Suprapubic skin (tissue), 4 donors: ENCODE data around the gene IL34. TPM values are rescaled to one million over a fixed set of nuclear protein-coding genes. Genes with fewer than 3 reads are reported as not detected.

Source experiments
- DNase-seq, 2 donors: peaks; one replicate each; pipeline ENCODE4 v3.0.0-alpha.2; 2019; ENCODE audit warnings: low spot score in 2 of 2
- H3K27ac ChIP-seq: fragments of 200-600 bp; sonication (generic); one replicate; pipeline ENCODE4 v1.5.1; 2019
- H3K27me3 ChIP-seq: fragments of 200-600 bp; sonication (generic); one replicate; pipeline ENCODE4 v1.5.1; 2019
- H3K36me3 ChIP-seq: fragments of 200-600 bp; sonication (generic); one replicate; pipeline ENCODE4 v1.5.1; 2019
- H3K4me1 ChIP-seq: fragments of 200-600 bp; sonication (generic); one replicate; pipeline ENCODE4 v1.5.1; 2019
- H3K4me3 ChIP-seq: fragments of 200-600 bp; sonication (generic); one replicate; pipeline ENCODE4 v1.5.1; 2019; ENCODE audit warnings: mild to moderate bottlenecking
- H3K9me3 ChIP-seq: fragments of 200-600 bp; sonication (generic); one replicate; pipeline ENCODE4 v1.5.1; 2019
- CTCF ChIP-seq, 2 donors: fragments of 200-600 bp in 1 of 2; fragments of 450-650 bp in 1 of 2; sonication (generic) in 1 of 2; IDR thresholded peaks; one replicate each; pipeline ENCODE4 v1.5.1; 2016 to 2019; ENCODE audit warnings: antibody characterized with exemption in 2 of 2, mild to moderate bottlenecking in 1 of 2, moderate library complexity in 1 of 2
- EP300 ChIP-seq: sonication (generic); formaldehyde crosslinking; IDR thresholded peaks from one replicate; pipeline ENCODE4 v1.6.1; 2017; ENCODE audit warnings: antibody characterized with exemption
- POLR2A ChIP-seq, 2 donors: fragments of 450-650 bp; IDR thresholded peaks; one replicate each; pipeline ENCODE4 v1.6.1; 2017; ENCODE audit warnings: antibody characterized with exemption in 2 of 2, mild to moderate bottlenecking in 2 of 2, moderate library complexity in 2 of 2
- POLR2AphosphoS5 ChIP-seq, 3 donors: sonication (generic); formaldehyde crosslinking; IDR thresholded peaks; one replicate each; pipeline ENCODE4 v1.6.1; 2017; ENCODE audit warnings: antibody characterized with exemption in 3 of 3
- WGBS: methylation state at CpG from one replicate; pipeline ENCODE4 v1.1.5; 2018; 5-methylcytosine and 5-hydroxymethylcytosine counted together
- total RNA-seq, 4 donors: library from RNA; depleted of rRNA; stranded (reverse); fragments of >200 nt; gene quantifications; one replicate each; pipeline ENCODE4 v1.1.0, GENCODE V29; 2016

The IL34 gene
- 100 to 1,000 TPM in 1 of 4 donors, 10 to 100 TPM in 3; 64.2 to 187 (median 92.5) TPM for total RNA-seq

- Histone ChIP-seq H3K4me1 (no peaks in the 10 kb centered on the region), H3K4me3 (no peak within 1 kb of the TSS), H3K36me3 (peaks cover 3% of the 10 kb centered on the region), H3K9me3 (no peaks in the 10 kb centered on the region), H3K27me3 (no peaks in the 10 kb centered on the region), H3K27ac (no peak within 1 kb of the TSS)
- no peak for TF ChIP-seq CTCF (IDR thresholded peaks at IDR 0.05)
- TF ChIP-seq POLR2A (IDR thresholded peaks at IDR 0.05): no peak
- TF ChIP-seq EP300: no peak
- no peak for TF ChIP-seq POLR2AphosphoS5 (IDR thresholded peaks at IDR 0.05)
- 81% methylated on average over 31 of the region's 39 CpGs for WGBS
- no peak for DNase-seq
Measured at GRCh38 chr16:70646260-70647241, at the start of gene IL34. IL34 (plus strand) TSS chr16:70646559; CDS start chr16:70646948, 389 bp downstream.

- no peak overlapping the region for H3K27ac ChIP-seq
- no peaks in the 10 kb centered on the region for H3K9me3 ChIP-seq
- no peak for TF ChIP-seq POLR2A (IDR thresholded peaks at IDR 0.05)
- no peak for TF ChIP-seq EP300
- TF ChIP-seq CTCF (IDR thresholded peaks at IDR 0.05): no peak
- TF ChIP-seq POLR2AphosphoS5 (IDR thresholded peaks at IDR 0.05): no peak
- no peaks in the 10 kb centered on the region for H3K36me3 ChIP-seq
- DNase-seq: no peak
- 79% methylated on average over 4 of the region's 4 CpGs for WGBS
- peaks cover 33% of the 10 kb centered on the region for H3K4me1 ChIP-seq
- no peak overlapping the region for H3K4me3 ChIP-seq
- no peaks in the 10 kb centered on the region for H3K27me3 ChIP-seq
Measured at GRCh38 chr16:70597135-70597835, 49.1 kb upstream of the IL34 start.

GRCh38 chr16:70598937-70599503 is 47.3 kb upstream of the IL34 start:
- 75% methylated on average over 6 of the region's 6 CpGs for WGBS
- DNase-seq: no peak
- H3K36me3 ChIP-seq: no peaks in the 10 kb centered on the region
- H3K4me1 ChIP-seq: peaks cover 21% of the 10 kb centered on the region
- no peaks in the 10 kb centered on the region for H3K9me3 ChIP-seq
- no peak overlapping the region for H3K27ac ChIP-seq
- no peaks in the 10 kb centered on the region for H3K27me3 ChIP-seq
- TF ChIP-seq POLR2A (IDR thresholded peaks at IDR 0.05) (no peak), CTCF (IDR thresholded peaks at IDR 0.05) (no peak), EP300 (no peak), POLR2AphosphoS5 (IDR thresholded peaks at IDR 0.05) (no peak)
- H3K4me3 ChIP-seq: no peak overlapping the region

- no peak for DNase-seq
- H3K4me3 ChIP-seq: no peak overlapping the region
- H3K27me3 ChIP-seq: no peaks in the 10 kb centered on the region
- TF ChIP-seq POLR2A (IDR thresholded peaks at IDR 0.05) (no peak), CTCF (IDR thresholded peaks at IDR 0.05) (no peak)
- no peak overlapping the region for H3K27ac ChIP-seq
- H3K9me3 ChIP-seq: no peaks in the 10 kb centered on the region
- H3K36me3 ChIP-seq: no peaks in the 10 kb centered on the region
- H3K4me1 ChIP-seq: peaks cover 14% of the 10 kb centered on the region
- 88% methylated on average over 3 of the region's 3 CpGs for WGBS
Measured at GRCh38 chr16:70600730-70601129, 45.6 kb upstream of the IL34 start.
